Mesodermal cell (in vitro differentiated cells): Measurements from ENCODE around the gene FLNC. TPM values are rescaled to one million over a fixed set of nuclear protein-coding genes. Genes with fewer than 3 reads are reported as not detected.
A peak's percentile ranks its signal among the peaks of the same experiment; 100 is the strongest.

ENCODE experiments used
- H3K27ac ChIP-seq: 2 replicates; pipeline ENCODE4 v1.7.0; 2013; ENCODE audit warnings: mild to moderate bottlenecking, low read depth, low read length, moderate library complexity; ENCODE audit not compliant: severe bottlenecking
- H3K36me3 ChIP-seq: 2 replicates; pipeline ENCODE4 v1.7.1; 2013; ENCODE audit warnings: mild to moderate bottlenecking, low read length, moderate library complexity; ENCODE audit not compliant: control insufficient read depth, insufficient read depth
- H3K4me1 ChIP-seq: one replicate; pipeline ENCODE4 v1.7.1; 2013; ENCODE audit warnings: mild to moderate bottlenecking, low read length; ENCODE audit not compliant: insufficient read depth, control insufficient read depth, poor library complexity, severe bottlenecking
- H3K4me3 ChIP-seq: 2 replicates; pipeline ENCODE4 v1.7.0; 2013; ENCODE audit warnings: low read length, control low read depth, mild to moderate bottlenecking; ENCODE audit not compliant: insufficient read depth, poor library complexity, severe bottlenecking; ENCODE audit errors: extremely low read depth
- H3K9me3 ChIP-seq: 2 replicates; pipeline ENCODE4 v1.7.1; 2013; ENCODE audit warnings: mild to moderate bottlenecking, low read length, moderate library complexity; ENCODE audit not compliant: control insufficient read depth
- WGBS, 2 experiments: methylation state at CpG; one replicate each; pipeline ENCODE4 v1.1.5; 2013; ENCODE audit warnings: missing lambda C conversion rate in 2 of 2; ENCODE audit not compliant: insufficient coverage in 2 of 2; 5-methylcytosine and 5-hydroxymethylcytosine counted together
- polyA plus RNA-seq, 2 experiments: library from polyadenylated mRNA; stranded (reverse); fragments of 50-300 nt; gene quantifications; one replicate each; pipeline ENCODE4 v1.2.3, GENCODE V29; 2013

FLNC gene
- polyA plus RNA-seq (2013, experiment 1 of 2): 147 TPM
- 116 TPM for polyA plus RNA-seq (2013, experiment 2 of 2)

GRCh38 chr7:128830231-128831177, at the start of gene FLNC:
TSS of gene FLNC (plus strand) at chr7:128830406. CDS start at chr7:128830638, 232 bp downstream.
- H3K27ac ChIP-seq: peak within 1 kb of the TSS; percentile 94
- peaks cover 15% of the 10 kb centered on the region for H3K36me3 ChIP-seq
- H3K4me1 ChIP-seq: peaks cover 39% of the 10 kb centered on the region
- H3K9me3 ChIP-seq: no peaks in the 10 kb centered on the region
- peak within 1 kb of the TSS; percentile 93 for H3K4me3 ChIP-seq
- WGBS, 2 experiments: 0 to 1% methylated on average over 59 to 77 of the region's 109 CpGs

- Histone ChIP-seq H3K9me3 (no peaks in the 10 kb centered on the region), H3K4me3 (no peak overlapping the region), H3K27ac (no peak overlapping the region), H3K36me3 (no peaks in the 10 kb centered on the region), H3K4me1 (peaks cover 3% of the 10 kb centered on the region)
- WGBS, 2 experiments: 93 to 97% methylated on average over 3 of the region's 5 CpGs
Measured at GRCh38 chr7:128781126-128781525, 49.1 kb upstream of the FLNC start.

GRCh38 chr7:128781851-128782250, 48.4 kb upstream of the FLNC start:
- Histone ChIP-seq H3K4me1 (peaks cover 3% of the 10 kb centered on the region), H3K4me3 (no peak overlapping the region), H3K9me3 (no peaks in the 10 kb centered on the region), H3K36me3 (no peaks in the 10 kb centered on the region), H3K27ac (no peak overlapping the region)
- 78% methylated on average over 1 of the region's 3 CpGs; no CpG with 5 or more reads in 1 of the 2 experiments for WGBS, 2 experiments

GRCh38 chr7:128783143-128783861, 46.9 kb upstream of the FLNC start:
- Histone ChIP-seq H3K27ac (no peak overlapping the region), H3K36me3 (no peaks in the 10 kb centered on the region), H3K9me3 (no peaks in the 10 kb centered on the region), H3K4me3 (no peak overlapping the region), H3K4me1 (peaks cover 3% of the 10 kb centered on the region)
- WGBS, 2 experiments: 14 to 27% methylated on average over 12 to 13 of the region's 15 CpGs

- no peaks in the 10 kb centered on the region for H3K9me3 ChIP-seq
- no peaks in the 10 kb centered on the region for H3K36me3 ChIP-seq
- H3K4me3 ChIP-seq: no peak overlapping the region
- H3K4me1 ChIP-seq: peaks cover 3% of the 10 kb centered on the region
- 92 to 93% methylated on average over 2 of the region's 3 CpGs for WGBS, 2 experiments
- H3K27ac ChIP-seq: no peak overlapping the region
Measured at GRCh38 chr7:128785738-128786137, 44.5 kb upstream of the FLNC start.

GRCh38 chr7:128788446-128789412, 41.5 kb upstream of the FLNC start:
- Histone ChIP-seq H3K9me3 (no peaks in the 10 kb centered on the region), H3K4me1 (peaks cover 14% of the 10 kb centered on the region), H3K36me3 (peaks cover under 1% of the 10 kb centered on the region), H3K27ac (no peak overlapping the region), H3K4me3 (no peak overlapping the region)
- WGBS, 2 experiments: 93 to 97% methylated on average over 7 to 8 of the region's 9 CpGs

- H3K4me1 ChIP-seq: peaks cover 18% of the 10 kb centered on the region
- WGBS, 2 experiments: 25 to 33% methylated on average over 17 to 26 of the region's 45 CpGs
- H3K36me3 ChIP-seq: peaks cover 16% of the 10 kb centered on the region
- H3K27ac ChIP-seq: peak overlapping the region; percentile 29
- H3K4me3 ChIP-seq: peak overlapping the region; percentile 78
- H3K9me3 ChIP-seq: no peaks in the 10 kb centered on the region
Measured at GRCh38 chr7:128790315-128791041, 39.7 kb upstream of the FLNC start.

- Histone ChIP-seq H3K27ac (peak within 1 kb of the TSS; percentile 29), H3K9me3 (no peaks in the 10 kb centered on the region), H3K4me1 (peaks cover 24% of the 10 kb centered on the region), H3K4me3 (peak within 1 kb of the TSS; percentile 78), H3K36me3 (peaks cover 19% of the 10 kb centered on the region)
- 0% methylated on average over 26 to 58 of the region's 80 CpGs for WGBS, 2 experiments
Measured at GRCh38 chr7:128791121-128791971, 38.9 kb upstream of the FLNC start, which contains the start of gene CCDC136. TSS of gene CCDC136 (plus strand) at chr7:128791968. CDS start at chr7:128792412, 444 bp downstream.

- 13% methylated on average over 4 of the region's 9 CpGs; no CpG with 5 or more reads in 1 of the 2 experiments for WGBS, 2 experiments
- Histone ChIP-seq H3K4me3 (peak overlapping the region; percentile 78), H3K9me3 (no peaks in the 10 kb centered on the region), H3K36me3 (peaks cover 20% of the 10 kb centered on the region), H3K27ac (no peak overlapping the region), H3K4me1 (peaks cover 24% of the 10 kb centered on the region)
Measured at GRCh38 chr7:128791972-128792327, 38.3 kb upstream of the FLNC start.
